Naive thymus-derived CD4-positive, alpha-beta T cell (primary cell): ENCODE results near the gene ANXA7. TPM values are rescaled to one million over a fixed set of nuclear protein-coding genes. Genes with fewer than 3 reads are reported as not detected.

Source experiments
- ATAC-seq: fragments of 150-1000 bp; cut with Tn5 transposase; 2 replicates; pipeline ENCODE4 v1.10.0; 2021; ENCODE audit warnings: mild to moderate bottlenecking, moderate library complexity
- CTCF ChIA-PET: fragments of 350-600 bp; sonication (Branson Sonifier 250); formaldehyde crosslinking; loops from one replicate; lab custom pipeline; 2021; ENCODE audit warnings: antibody characterized with exemption; lab: Charles Lee
- POLR2A ChIA-PET: fragments of 350-600 bp; sonication (Branson Sonifier 250); formaldehyde crosslinking; loops from one replicate; lab custom pipeline; 2021; ENCODE audit warnings: antibody characterized with exemption, inconsistent platforms; lab: Charles Lee
- DNase-seq, 9 donors: peaks; one replicate each; pipeline versions ENCODE4 v3.0.0 to v3.0.0-alpha.2; 2020 to 2022; ENCODE audit warnings: mixed read lengths in 1 of 9
- H3K27ac ChIP-seq: one replicate; pipeline ENCODE4 v1.7.0; 2013; ENCODE audit warnings: mild to moderate bottlenecking, low read depth, low read length, moderate library complexity
- H3K27me3 ChIP-seq, 2 donors: one replicate each; pipeline ENCODE4 v1.7.0; 2013; ENCODE audit warnings: low read length in 2 of 2, mild to moderate bottlenecking in 2 of 2, moderate library complexity in 2 of 2; ENCODE audit not compliant: control insufficient read depth in 2 of 2, insufficient read depth in 2 of 2
- H3K36me3 ChIP-seq, 3 experiments: 1 replicate in 2 of 3; 2 replicates in 1 of 3; pipeline ENCODE4 v1.7.0; 2013; ENCODE audit warnings: low read length in 3 of 3, mild to moderate bottlenecking in 3 of 3, moderate library complexity in 1 of 3; ENCODE audit not compliant: insufficient read depth in 3 of 3, control insufficient read depth in 2 of 3
- H3K4me1 ChIP-seq, 2 donors: one replicate each; pipeline ENCODE4 v1.7.0; 2013; ENCODE audit warnings: low read length in 2 of 2, mild to moderate bottlenecking in 2 of 2, moderate library complexity in 1 of 2; ENCODE audit not compliant: control insufficient read depth in 2 of 2, insufficient read depth in 2 of 2
- H3K4me3 ChIP-seq: 2 replicates; pipeline ENCODE4 v1.7.0; 2013; ENCODE audit warnings: mild to moderate bottlenecking, low read length
- H3K9me3 ChIP-seq, 3 experiments: 1 replicate in 2 of 3; 2 replicates in 1 of 3; pipeline ENCODE4 v1.7.0; 2013; ENCODE audit warnings: low read length in 3 of 3; ENCODE audit not compliant: control insufficient read depth in 2 of 3
- H3K27ac Mint-ChIP-seq, 9 donors: one replicate each; pipeline ENCODE4 v1.8.0; 2020 to 2022; ENCODE audit warnings: mixed read lengths in 9 of 9, mild to moderate bottlenecking in 8 of 9, moderate library complexity in 5 of 9, inconsistent platforms in 2 of 9
- H3K27me3 Mint-ChIP-seq, 5 donors: one replicate each; pipeline ENCODE4 v1.8.0; 2021 to 2022; ENCODE audit warnings: mixed read lengths in 5 of 5, mild to moderate bottlenecking in 1 of 5
- H3K36me3 Mint-ChIP-seq, 5 donors: one replicate each; pipeline ENCODE4 v1.8.0; 2020 to 2022; ENCODE audit warnings: mixed read lengths in 5 of 5, mild to moderate bottlenecking in 3 of 5, inconsistent platforms in 1 of 5
- H3K4me1 Mint-ChIP-seq, 7 donors: one replicate each; pipeline ENCODE4 v1.8.0; 2020 to 2022; ENCODE audit warnings: mixed read lengths in 7 of 7, mild to moderate bottlenecking in 3 of 7, inconsistent platforms in 1 of 7
- H3K4me3 Mint-ChIP-seq, 10 donors: one replicate each; pipeline ENCODE4 v1.8.0; 2020 to 2022; ENCODE audit warnings: mild to moderate bottlenecking in 10 of 10, mixed read lengths in 10 of 10, moderate library complexity in 6 of 10, inconsistent platforms in 2 of 10
- H3K9me3 Mint-ChIP-seq, 11 donors: one replicate each; pipeline ENCODE4 v1.8.0; 2020 to 2022; ENCODE audit warnings: mixed read lengths in 11 of 11, mild to moderate bottlenecking in 4 of 11, inconsistent platforms in 1 of 11, moderate library complexity in 1 of 11
- intact Hi-C, 2 donors: fragments of 100-400 bp; cut with micrococcal nuclease; formaldehyde crosslinking; loops; one replicate each; pipeline ENCODE4 v1.15.1; 2023
- polyA plus RNA-seq, 2 donors: library from polyadenylated mRNA; unstranded; fragments of 300-500 nt; fragmentation: Illumina TruSeq; gene quantifications; one replicate each; pipeline ENCODE4 v1.2.3, GENCODE V29; 2021
- total RNA-seq, 6 experiments: library from RNA in 5 of 6; stranded (reverse) in 5 of 6; gene quantifications; 1 replicate in 5 of 6; 2 replicates in 1 of 6; pipeline ENCODE4 v1.2.3 and lab custom pipeline; 2021 to 2026

Gene ANXA7
- total and polyA plus RNA-seq, 7 experiments from 2014 or later: 74.8 to 205 (median 99.6) TPM

GRCh38 chr10:73446926-73447325, 33.1 kb upstream of the ANXA7 start:
- peaks cover 0 to 31% (median 14%) of the 10 kb centered on the region in 3 experiments for H3K36me3 ChIP-seq
- no peaks in the 10 kb centered on the region for H3K27me3 Mint-ChIP-seq

DNA sequence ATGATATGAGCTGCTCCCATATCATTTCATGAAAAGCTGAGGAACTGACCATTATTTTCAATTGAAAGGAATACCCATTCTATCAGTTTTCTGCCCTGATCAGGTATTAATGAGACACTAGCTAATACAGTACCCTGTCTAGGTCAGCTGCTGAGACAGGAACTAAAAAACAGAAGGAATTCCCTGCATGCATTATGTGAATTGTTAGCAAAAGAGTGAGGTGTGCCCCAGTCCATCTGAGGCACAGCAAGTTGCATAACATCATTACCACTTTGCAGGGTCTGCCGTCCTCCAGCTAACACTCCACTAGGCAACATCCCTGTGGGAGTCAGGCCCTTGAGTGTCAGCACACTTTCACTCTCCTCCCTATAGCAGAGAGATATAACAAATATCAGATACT, 30.6 kb upstream of the ANXA7 start:
- Mint-ChIP-seq H3K4me3 (no peak overlapping the region), H3K27ac (peak overlapping the region in 1 of 9 donors; percentile 21), H3K9me3 (no peaks in the 10 kb centered on the region), H3K27me3 (no peaks in the 10 kb centered on the region), H3K4me1 (peaks cover 0 to 5% (median 0%) of the 10 kb centered on the region in 7 donors), H3K36me3 (peaks cover 0 to 29% (median 9%) of the 10 kb centered on the region in 5 donors)
- Histone ChIP-seq H3K27me3 (no peaks in the 10 kb centered on the region), H3K9me3 (no peaks in the 10 kb centered on the region), H3K27ac (no peak overlapping the region), H3K4me3 (no peak overlapping the region), H3K4me1 (no peaks in the 10 kb centered on the region), H3K36me3 (peaks cover 0 to 31% (median 14%) of the 10 kb centered on the region in 3 experiments)
- ChIA-PET CTCF (no interaction called here), POLR2A (interaction anchor here (1.0 kb wide), 1 partner anchor 87 kb away, joined by 3 read pairs; no protein-coding TSS in a partner anchor)
- DNase-seq: no peak
- ATAC-seq: no peak
- intact Hi-C loops: no loop called here

More at GRCh38 chr10:73446926-73447325, 33.1 kb upstream of the ANXA7 start:
- H3K9me3 Mint-ChIP-seq: no peaks in the 10 kb centered on the region
- DNase-seq (no peak), ATAC-seq (no peak)
- H3K4me3 Mint-ChIP-seq: no peak overlapping the region
- H3K36me3 Mint-ChIP-seq: peaks cover 4 to 36% (median 9%) of the 10 kb centered on the region in 5 donors
- peaks cover 0 to 8% (median 2%) of the 10 kb centered on the region in 7 donors for H3K4me1 Mint-ChIP-seq
- H3K27ac ChIP-seq: no peak overlapping the region
- ChIA-PET CTCF (no interaction called here), POLR2A (interaction anchor here (1.4 kb wide), 1 partner anchor 49 kb away, joined by 3 read pairs; the partner anchor contains the start of gene PPP3CB)
- H3K4me3 ChIP-seq: no peak overlapping the region
- intact Hi-C loops: no loop called here
- H3K4me1 ChIP-seq: no peaks in the 10 kb centered on the region
- H3K27ac Mint-ChIP-seq: peak overlapping the region in 1 of 9 donors; percentile 18
- no peaks in the 10 kb centered on the region for H3K27me3 ChIP-seq
- H3K9me3 ChIP-seq: no peaks in the 10 kb centered on the region

GRCh38 chr10:73439605-73440312, 25.9 kb upstream of the ANXA7 start:
- Histone ChIP-seq H3K36me3 (peaks cover 0 to 25% (median 5%) of the 10 kb centered on the region in 3 experiments), H3K4me1 (no peaks in the 10 kb centered on the region), H3K4me3 (no peak overlapping the region), H3K9me3 (no peaks in the 10 kb centered on the region), H3K27me3 (no peaks in the 10 kb centered on the region), H3K27ac (no peak overlapping the region)
- ChIA-PET CTCF (no interaction called here), POLR2A (no interaction called here)
- intact Hi-C loops: no loop called here
- Mint-ChIP-seq H3K27ac (peak overlapping the region in 3 of 9 donors; percentile 2 to 60 (median 22)), H3K36me3 (peaks cover 0 to 24% (median 7%) of the 10 kb centered on the region in 5 donors), H3K9me3 (no peaks in the 10 kb centered on the region), H3K4me1 (peaks cover 0 to 7% (median 5%) of the 10 kb centered on the region in 7 donors), H3K4me3 (no peak overlapping the region), H3K27me3 (no peaks in the 10 kb centered on the region)
- ATAC-seq (no peak), DNase-seq (no peak)

GRCh38 chr10:73439055-73439454, 25.2 kb upstream of the ANXA7 start:
- POLR2A ChIA-PET: no interaction called here
- Mint-ChIP-seq H3K4me3 (no peak overlapping the region), H3K36me3 (peaks cover 0 to 20% (median 7%) of the 10 kb centered on the region in 5 donors), H3K9me3 (no peaks in the 10 kb centered on the region), H3K27me3 (no peaks in the 10 kb centered on the region), H3K27ac (peak overlapping the region in 1 of 9 donors; percentile 2), H3K4me1 (peaks cover 0 to 13% (median 12%) of the 10 kb centered on the region in 7 donors)
- Histone ChIP-seq H3K4me1 (peaks cover 0 to 1% of the 10 kb centered on the region in 2 donors), H3K27ac (no peak overlapping the region), H3K36me3 (peaks cover 0 to 18% (median 0%) of the 10 kb centered on the region in 3 experiments), H3K9me3 (no peaks in the 10 kb centered on the region), H3K27me3 (no peaks in the 10 kb centered on the region), H3K4me3 (no peak overlapping the region)
- intact Hi-C loops: no loop called here
- no peak for ATAC-seq
- DNase-seq: no peak
- CTCF ChIA-PET: no interaction called here

DNA sequence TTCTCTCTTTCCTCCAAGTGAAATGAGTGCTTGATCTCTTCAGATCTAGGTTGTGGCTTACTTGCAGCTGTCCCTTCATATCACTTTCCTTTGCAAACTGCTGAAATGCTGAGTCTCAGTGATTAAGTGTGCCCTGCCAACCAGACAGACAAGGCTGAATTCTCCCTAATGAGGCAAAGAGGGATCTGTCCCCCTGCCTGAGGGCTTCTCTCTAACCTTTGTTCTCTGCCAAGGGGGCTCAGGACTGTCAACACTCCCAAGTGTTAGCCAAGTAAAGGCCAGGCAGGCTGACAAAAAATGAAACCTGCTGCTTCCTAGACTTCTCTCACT, 19.6 kb upstream of the ANXA7 start, which contains the start of gene MSS51:
Gene MSS51 (minus strand): TSS at position 24 of the 330 bp plus-strand sequence. CDS start 5,277 bp downstream, outside the sequence.
- Histone ChIP-seq H3K9me3 (no peaks in the 10 kb centered on the region), H3K27me3 (no peaks in the 10 kb centered on the region), H3K4me1 (peaks cover 0 to 11% of the 10 kb centered on the region in 2 donors), H3K4me3 (no peak within 1 kb of the TSS), H3K27ac (no peak within 1 kb of the TSS), H3K36me3 (peaks cover 0 to 8% (median 0%) of the 10 kb centered on the region in 3 experiments)
- ChIA-PET POLR2A (no interaction called here), CTCF (no interaction called here)
- H3K9me3 Mint-ChIP-seq: no peaks in the 10 kb centered on the region
- DNase-seq (peak in 4 of 9 donors; percentile 8 to 13 (median 12)), ATAC-seq (no peak)
- no peaks in the 10 kb centered on the region for H3K27me3 Mint-ChIP-seq
- peak within 1 kb of the TSS in 8 of 9 donors; percentile 22 to 90 (median 64) for H3K27ac Mint-ChIP-seq
- H3K36me3 Mint-ChIP-seq: peaks cover 0 to 24% (median 4%) of the 10 kb centered on the region in 5 donors
- H3K4me3 Mint-ChIP-seq: peak within 1 kb of the TSS in 2 of 10 donors; percentile 13 to 43
- intact Hi-C loops: no loop called here
- peaks cover 8 to 31% (median 29%) of the 10 kb centered on the region in 7 donors for H3K4me1 Mint-ChIP-seq

GRCh38 chr10:73432646-73433537, 19.0 kb upstream of the ANXA7 start:
- no peak for ATAC-seq
- no peaks in the 10 kb centered on the region for H3K27me3 ChIP-seq
- peaks cover 0 to 11% of the 10 kb centered on the region in 2 donors for H3K4me1 ChIP-seq
- Mint-ChIP-seq H3K27ac (peak overlapping the region in 7 of 9 donors; percentile 22 to 90 (median 64)), H3K4me3 (peak overlapping the region in 2 of 10 donors; percentile 13 to 43), H3K4me1 (peaks cover 8 to 31% (median 29%) of the 10 kb centered on the region in 7 donors), H3K27me3 (no peaks in the 10 kb centered on the region), H3K9me3 (no peaks in the 10 kb centered on the region), H3K36me3 (peaks cover 1 to 22% (median 8%) of the 10 kb centered on the region in 5 donors)
- peaks cover 0 to 10% (median 0%) of the 10 kb centered on the region in 3 experiments for H3K36me3 ChIP-seq
- H3K4me3 ChIP-seq: no peak overlapping the region
- DNase-seq: no peak
- intact Hi-C loops: no loop called here
- ChIA-PET CTCF (no interaction called here), POLR2A (no interaction called here)
- no peak overlapping the region for H3K27ac ChIP-seq
- no peaks in the 10 kb centered on the region for H3K9me3 ChIP-seq
